H1 (cell line): Measurements from ENCODE around the gene HMX1. TPM values are rescaled to one million over a fixed set of nuclear protein-coding genes. Genes with fewer than 3 reads are reported as not detected.

Experiments used
- CTCF ChIA-PET: fragments of 300-600 bp; sonication (Branson Sonifier 250); formaldehyde crosslinking; loops from one replicate; lab custom pipeline; 2021; ENCODE audit not compliant: partially characterized antibody; lab: Charles Lee
- POLR2A ChIA-PET: fragments of 300-600 bp; sonication (Branson Sonifier 250); formaldehyde crosslinking; loops from one replicate; lab custom pipeline; 2021; ENCODE audit warnings: inconsistent platforms; ENCODE audit not compliant: partially characterized antibody; lab: Charles Lee
- DNase-seq, 2 experiments: peaks; one replicate each; pipeline versions ENCODE4 v3.0.0 to v3.0.0-alpha.2; 2010 to 2022; ENCODE audit warnings: low spot score in 2 of 2, low read depth in 1 of 2, mixed read lengths in 1 of 2
- FAIRE-seq: peaks from 2 replicates; lab custom pipeline; 2011; peaks lifted over from hg19 to GRCh38; lab: Jason Lieb, UNC
- H2AFZ ChIP-seq: 2 replicates; pipeline ENCODE4 v1.8.1; 2012; ENCODE audit warnings: low read length, inconsistent platforms
- H2AK5ac ChIP-seq: 2 replicates; pipeline ENCODE4 v1.6.1; 2013; ENCODE audit warnings: low read depth, low read length
- H2BK120ac ChIP-seq: replicated peaks from 2 replicates; pipeline ENCODE3; 2013; ENCODE audit warnings: low read depth, low read length, inconsistent platforms
- H2BK12ac ChIP-seq: 2 replicates; pipeline ENCODE4 v1.6.1; 2013; ENCODE audit warnings: low read depth, low read length
- H2BK15ac ChIP-seq: 2 replicates; pipeline ENCODE4 v1.6.1; 2013; ENCODE audit warnings: low read length
- H2BK20ac ChIP-seq: 2 replicates; pipeline ENCODE4 v1.6.1; 2013; ENCODE audit warnings: low read length
- H2BK5ac ChIP-seq: 2 replicates; pipeline ENCODE4 v1.6.1; 2013; ENCODE audit warnings: low read depth, low read length
- H3K14ac ChIP-seq: 2 replicates; pipeline ENCODE4 v1.6.1; 2013; ENCODE audit warnings: inconsistent platforms; ENCODE audit not compliant: insufficient read length
- H3K18ac ChIP-seq: 2 replicates; pipeline ENCODE4 v1.6.1; 2013; ENCODE audit warnings: low read length; ENCODE audit errors: extremely low read depth
- H3K23ac ChIP-seq: 2 replicates; pipeline ENCODE4 v1.6.1; 2013; ENCODE audit warnings: inconsistent platforms; ENCODE audit not compliant: insufficient read length
- H3K23me2 ChIP-seq: 2 replicates; pipeline ENCODE4 v1.6.1; 2013; ENCODE audit warnings: low read depth, low read length
- H3K27ac ChIP-seq: 2 replicates; pipeline ENCODE4 v1.6.1; 2011; ENCODE audit warnings: low read depth, low read length, inconsistent platforms
- H3K27me3 ChIP-seq, 4 experiments: replicated peaks in 1 of 4; 1 replicate in 1 of 4; 2 replicates in 3 of 4; pipeline versions ENCODE4 v1.6.1 to v1.8.1; 2011 to 2013; ENCODE audit warnings: low read length in 3 of 4, mild to moderate bottlenecking in 3 of 4, inconsistent platforms in 2 of 4, mixed read lengths in 2 of 4, moderate library complexity in 1 of 4; ENCODE audit not compliant: control insufficient read depth in 3 of 4, insufficient read depth in 3 of 4; ENCODE audit errors: extremely low read depth in 1 of 4
- H3K36me3 ChIP-seq, 4 experiments: 2 replicates each; pipeline versions ENCODE4 v1.6.1 to v1.8.1; 2011 to 2013; ENCODE audit warnings: mild to moderate bottlenecking in 4 of 4, low read length in 3 of 4, moderate library complexity in 2 of 4, control low read depth in 1 of 4, inconsistent platforms in 1 of 4; ENCODE audit not compliant: insufficient read depth in 4 of 4, control insufficient read depth in 2 of 4
- H3K4ac ChIP-seq: replicated peaks from 2 replicates; pipeline ENCODE3; 2013; ENCODE audit warnings: low read length, low read depth, mixed read lengths, inconsistent platforms; ENCODE audit not compliant: insufficient read length
- H3K4me1 ChIP-seq, 4 experiments: replicated peaks in 1 of 4; 1 replicate in 1 of 4; 2 replicates in 3 of 4; pipeline versions ENCODE4 v1.6.1 to v1.8.1; 2011 to 2013; ENCODE audit warnings: low read length in 3 of 4, inconsistent platforms in 2 of 4, mixed read lengths in 1 of 4; ENCODE audit not compliant: insufficient read depth in 4 of 4, control insufficient read depth in 3 of 4
- H3K4me2 ChIP-seq, 2 experiments: 2 replicates each; pipeline versions ENCODE4 v1.6.1 to v1.8.1; 2011 to 2013; ENCODE audit warnings: low read depth in 2 of 2, low read length in 2 of 2, control low read depth in 1 of 2, inconsistent platforms in 1 of 2, mild to moderate bottlenecking in 1 of 2; ENCODE audit not compliant: insufficient read depth in 1 of 2
- H3K4me3 ChIP-seq, 4 experiments: fragments of 200-600, 300-600 bp in 1 of 4; sonication (generic), shearing (Covaris generic), sonication (Bioruptor Twin) in 1 of 4; 2 replicates each; pipeline versions ENCODE4 v1.5.1 to v1.8.1; 2011 to 2016; ENCODE audit warnings: low read length in 4 of 4, low read depth in 3 of 4, control low read depth in 2 of 4, inconsistent platforms in 2 of 4, mild to moderate bottlenecking in 2 of 4, mixed read lengths in 1 of 4, moderate library complexity in 1 of 4; ENCODE audit not compliant: insufficient read depth in 2 of 4; ENCODE audit errors: extremely low read depth in 1 of 4
- H3K56ac ChIP-seq: replicated peaks from 2 replicates; pipeline ENCODE3; 2013; ENCODE audit warnings: low read depth, mild to moderate bottlenecking, mixed read lengths, low read length, inconsistent platforms; ENCODE audit not compliant: insufficient read length
- H3K79me1 ChIP-seq: 2 replicates; pipeline ENCODE4 v1.6.1; 2013; ENCODE audit warnings: low read depth, low read length, control low read depth
- H3K79me2 ChIP-seq, 2 experiments: 2 replicates each; pipeline versions ENCODE4 v1.6.1 to v1.8.1; 2012 to 2013; ENCODE audit warnings: low read length in 2 of 2, mild to moderate bottlenecking in 2 of 2, inconsistent platforms in 1 of 2; ENCODE audit not compliant: insufficient read depth in 2 of 2, control insufficient read depth in 1 of 2
- H3K9ac ChIP-seq, 4 experiments: replicated peaks in 1 of 4; 1 replicate in 1 of 4; 2 replicates in 3 of 4; pipeline versions ENCODE4 v1.6.1 to v1.8.1; 2011 to 2013; ENCODE audit warnings: low read depth in 3 of 4, low read length in 3 of 4, control low read depth in 2 of 4, mild to moderate bottlenecking in 2 of 4, moderate library complexity in 2 of 4, inconsistent platforms in 1 of 4; ENCODE audit errors: extremely low read depth in 1 of 4
- H3K9me3 ChIP-seq, 2 experiments: 2 replicates each; pipeline versions ENCODE4 v1.6.1 to v1.8.1; 2012 to 2013; ENCODE audit warnings: mild to moderate bottlenecking in 2 of 2, moderate library complexity in 2 of 2, control low read depth in 1 of 2, inconsistent platforms in 1 of 2, low read depth in 1 of 2, low read length in 1 of 2, mixed read lengths in 1 of 2; ENCODE audit not compliant: insufficient read depth in 2 of 2
- H4K20me1 ChIP-seq, 2 experiments: replicated peaks in 1 of 2; 2 replicates each; pipeline versions ENCODE3 to v1.8.1; 2011 to 2013; ENCODE audit warnings: inconsistent platforms in 2 of 2, low read length in 2 of 2, mild to moderate bottlenecking in 1 of 2; ENCODE audit not compliant: insufficient read depth in 2 of 2, control insufficient read depth in 1 of 2
- H4K5ac ChIP-seq: 2 replicates; pipeline ENCODE4 v1.6.1; 2013; ENCODE audit warnings: low read length, low read depth, mixed read lengths, inconsistent platforms; ENCODE audit not compliant: insufficient read length
- H4K8ac ChIP-seq: 2 replicates; pipeline ENCODE4 v1.8.0; 2013; ENCODE audit warnings: mild to moderate bottlenecking, moderate library complexity, low read length, inconsistent platforms; ENCODE audit not compliant: insufficient read depth; ENCODE audit errors: extremely low read depth
- H4K91ac ChIP-seq: replicated peaks from 2 replicates; pipeline ENCODE3; 2013; ENCODE audit warnings: low read length, mixed read lengths, inconsistent platforms; ENCODE audit not compliant: insufficient read length
- BRCA1 ChIP-seq: IDR thresholded peaks from 2 replicates; pipeline ENCODE4 v1.6.1; 2012; ENCODE audit warnings: low read depth, low read length, improper control_type of control experiment
- EGR1 ChIP-seq: IDR thresholded peaks from 2 replicates; pipeline ENCODE4 v1.6.1; 2011; ENCODE audit warnings: low read depth, low read length, borderline replicate concordance
- EZH2 ChIP-seq: fragments of 200-600 bp; sonication (generic); IDR thresholded peaks from 2 replicates; pipeline ENCODE4 v1.7.1; 2012; ENCODE audit warnings: low read depth, mild to moderate bottlenecking, moderate library complexity, low read length, inconsistent platforms; ENCODE audit not compliant: severe bottlenecking
- GABPA ChIP-seq: IDR thresholded peaks from 2 replicates; pipeline ENCODE4 v1.6.1; 2011; ENCODE audit warnings: mild to moderate bottlenecking, low read length, moderate library complexity, borderline replicate concordance; ENCODE audit not compliant: insufficient read depth
- MAX ChIP-seq: IDR thresholded peaks from 2 replicates; pipeline ENCODE4 v1.6.1; 2012; ENCODE audit warnings: inconsistent platforms
- SP2 ChIP-seq: IDR thresholded peaks from 2 replicates; pipeline ENCODE4 v1.6.1; 2012; ENCODE audit warnings: mild to moderate bottlenecking, low read length, inconsistent platforms
- SRF ChIP-seq: IDR thresholded peaks from 2 replicates; pipeline ENCODE4 v1.6.1; 2011; ENCODE audit warnings: mild to moderate bottlenecking, low read depth, low read length, moderate library complexity
- SUZ12 ChIP-seq: fragments of 200-600 bp; sonication (generic); IDR thresholded peaks from 2 replicates; pipeline ENCODE4 v1.6.1; 2012; ENCODE audit warnings: mild to moderate bottlenecking, inconsistent platforms, low read length, moderate library complexity, mixed read lengths
- WGBS, 2 experiments: shearing (Covaris generic) in 1 of 2; methylation state at CpG; one replicate each; pipeline versions ENCODE4 v1.1.6 to v1.1.7; 2013 to 2015; ENCODE audit warnings: low lambda C conversion rate in 2 of 2, mixed read lengths in 2 of 2, inconsistent platforms in 1 of 2, low coverage in 1 of 2, missing lambda C conversion rate in 1 of 2; ENCODE audit not compliant: insufficient replicate concordance in 2 of 2, insufficient coverage in 1 of 2, insufficient read length in 1 of 2; ENCODE audit errors: extremely low coverage in 1 of 2, missing lambda C conversion rate in 1 of 2; 5-methylcytosine and 5-hydroxymethylcytosine counted together
- polyA plus RNA-seq, 7 experiments: library from polyadenylated mRNA; depleted of rRNA in 3 of 7; stranded (reverse) in 5 of 7; unstranded in 2 of 7; fragments of >200 nt in 5 of 7; fragments of 200-250 nt in 2 of 7; gene quantifications; 1 replicate in 5 of 7; 2 replicates in 1 of 7; 4 replicates in 1 of 7; pipeline versions ENCODE4 v1.2.1 to v1.2.3, GENCODE V29; 2011 to 2013; ENCODE audit warnings: missing spikeins in 2 of 7, mixed read lengths in 2 of 7
- total RNA-seq: library from RNA; stranded (reverse); fragmentation: NEBNext Ultra II Directional; extraction: Animal tissue kit (Norgen Biotek cat#: 25700); gene quantifications from 2 replicates; pipeline ENCODE4 v1.2.1, GENCODE V29; 2021

The HMX1 gene
- total and polyA plus RNA-seq, 2 of the 8 experiments (the other 6 are each of a cell fraction or from before 2014, with no cell fraction given) = 0.26 TPM; not detected in 1

GRCh38 chr4:8916351-8916885, 44.8 kb upstream of the HMX1 start:
- Histone ChIP-seq H3K23me2 (no peaks in the 10 kb centered on the region), H3K79me2 (no peaks in the 10 kb centered on the region), H3K14ac (no peak overlapping the region), H2BK20ac (no peak overlapping the region), H3K79me1 (no peaks in the 10 kb centered on the region), H4K5ac (no peak overlapping the region), H2BK5ac (no peak overlapping the region), H2BK120ac (no peak overlapping the region), H3K9me3 (peaks cover 8 to 16% of the 10 kb centered on the region in 2 experiments; a peak in 3 of 4 replicates), H2BK15ac (no peak overlapping the region), H2AK5ac (no peak overlapping the region), H2BK12ac (no peak overlapping the region), H3K4me2 (no peak overlapping the region), H3K23ac (no peak overlapping the region), H3K27me3 (peaks cover 0 to 13% (median 5%) of the 10 kb centered on the region in 4 experiments; a peak in 2 of 7 replicates), H3K56ac (no peak overlapping the region), H2AFZ (no peak overlapping the region), H3K4me1 (no peaks in the 10 kb centered on the region), H3K9ac (no peak overlapping the region), H3K27ac (no peak overlapping the region), H4K8ac (no peak overlapping the region; the same call in 1 of the 2 replicates), H3K4ac (no peak overlapping the region), H3K36me3 (no peaks in the 10 kb centered on the region), H3K18ac (no peak overlapping the region; the same call in 1 of the 2 replicates), H4K91ac (no peak overlapping the region), H4K20me1 (no peaks in the 10 kb centered on the region), H3K4me3 (no peak overlapping the region)
- WGBS, 2 experiments = 82% methylated on average over 11 of the region's 11 CpGs; no CpG with 5 or more reads in 1 of the 2 experiments
- POLR2A ChIA-PET = no interaction called here
- TF ChIP-seq EGR1 = no peak
- no peak for TF ChIP-seq EZH2
- TF ChIP-seq SRF = no peak
- TF ChIP-seq GABPA = no peak
- no peak for TF ChIP-seq MAX
- TF ChIP-seq SUZ12 = no peak
- no peak for TF ChIP-seq SP2
- TF ChIP-seq BRCA1 = no peak
- DNase-seq (peak in 1 of 2 experiments; percentile 35), FAIRE-seq (no peak)
- CTCF ChIA-PET = interaction anchor here (0.5 to 2.2 kb wide), 19 partner anchors 8 to 448 kb away, joined by 3 to 10 read pairs (median 4); no protein-coding TSS in a partner anchor
